Ecto neural progenitor cell (in vitro differentiated cells): ENCODE measurements around the gene BNIPL.

Experiments used
- DNase-seq: peaks from one replicate; pipeline ENCODE4 v3.0.0-alpha.2; 2018; ENCODE audit warnings: low spot score

BNIPL gene

GRCh38 chr1:151058692-151059091 lies 22.3 kb downstream of the BNIPL start:
- no peak for DNase-seq

DNA sequence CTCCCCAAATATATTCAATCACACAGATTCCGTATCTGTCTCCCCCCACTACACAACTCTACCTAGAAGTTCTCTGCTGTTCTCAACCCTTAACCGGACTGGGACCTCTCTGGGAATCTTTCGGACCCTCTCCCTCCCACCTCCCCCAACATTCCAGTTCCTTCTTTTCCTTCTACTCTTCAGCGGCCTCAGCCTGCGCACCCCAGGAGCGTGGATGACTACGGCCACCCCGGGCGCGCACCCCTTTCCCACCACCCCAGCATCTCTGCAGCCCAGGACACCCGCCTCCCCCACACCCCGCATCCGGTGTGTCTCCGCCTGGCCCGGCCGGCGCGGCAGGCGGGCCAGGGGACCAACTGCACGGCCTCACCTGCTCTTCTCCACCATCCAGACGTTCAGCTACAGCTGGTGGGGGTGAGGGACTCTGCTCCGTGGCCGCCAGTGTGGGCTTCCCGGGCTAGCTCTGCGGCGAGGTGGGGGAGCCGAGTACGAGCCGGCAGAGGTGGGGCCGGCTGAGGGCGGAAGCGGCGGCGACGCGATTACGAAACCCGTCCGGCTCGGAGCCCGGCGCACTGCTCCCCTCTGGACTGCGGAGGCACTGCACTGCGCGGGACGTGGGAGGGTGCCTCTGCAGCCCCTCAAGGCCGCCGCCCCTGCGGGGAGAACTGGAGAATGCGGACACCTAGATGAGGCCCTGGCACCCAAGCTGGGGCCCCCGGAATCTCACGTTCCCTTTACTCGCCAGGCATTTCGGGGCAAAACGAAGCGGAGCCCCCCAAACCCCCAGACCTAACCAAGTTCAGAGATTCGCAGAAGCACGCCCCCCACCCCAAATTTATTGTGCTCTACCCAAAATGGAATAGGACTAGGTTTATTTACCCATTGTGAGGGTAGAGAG lies 23.0 kb downstream of the BNIPL start, which contains the start of gene CDC42SE1:
TSS of gene CDC42SE1 (minus strand) at position 514 of the 898 bp plus-strand sequence. CDS start 3,892 bp downstream, outside the sequence.
- peak; percentile 90 for DNase-seq

DNA sequence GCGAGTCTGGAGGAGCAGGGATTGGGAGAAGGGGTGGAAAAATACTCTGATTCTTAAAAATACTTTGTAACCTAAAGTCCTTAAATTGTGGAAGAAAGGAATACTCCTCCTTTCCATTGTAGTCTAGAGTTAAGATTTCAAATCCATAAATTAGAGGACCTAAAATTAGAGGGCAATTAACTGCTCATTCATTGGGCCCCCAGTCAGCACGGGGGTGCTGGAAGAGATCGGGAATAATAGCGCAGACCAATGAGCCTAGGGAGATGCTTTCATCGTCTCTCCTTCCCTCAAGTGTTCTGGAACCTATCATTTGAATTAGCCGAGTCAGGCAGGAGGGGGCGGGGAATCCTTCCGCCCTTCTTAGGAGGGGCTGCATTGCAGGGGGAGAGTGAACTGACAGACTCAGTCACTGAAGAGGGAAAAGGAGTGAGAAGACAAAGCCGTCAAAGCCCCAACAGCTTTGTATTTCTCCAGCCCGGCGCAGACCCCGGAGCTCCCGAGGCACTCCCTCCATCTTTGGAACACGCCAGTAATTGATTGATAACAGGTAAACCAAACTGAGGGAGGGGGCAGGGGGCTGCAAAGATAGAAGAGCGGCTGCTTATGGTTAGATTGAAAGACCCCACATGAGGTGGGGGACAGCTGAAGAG lies 23.7 kb downstream of the BNIPL start, which contains the start of gene MLLT11:
TSS of gene MLLT11 (plus strand) at position 391 of the 650 bp plus-strand sequence. CDS start 6,828 bp downstream, outside the sequence.
- peak; percentile 86 for DNase-seq

- DNase-seq, result no peak
These were observed 24.5 kb downstream of the BNIPL start for GRCh38 chr1:151060657-151061421.

DNA sequence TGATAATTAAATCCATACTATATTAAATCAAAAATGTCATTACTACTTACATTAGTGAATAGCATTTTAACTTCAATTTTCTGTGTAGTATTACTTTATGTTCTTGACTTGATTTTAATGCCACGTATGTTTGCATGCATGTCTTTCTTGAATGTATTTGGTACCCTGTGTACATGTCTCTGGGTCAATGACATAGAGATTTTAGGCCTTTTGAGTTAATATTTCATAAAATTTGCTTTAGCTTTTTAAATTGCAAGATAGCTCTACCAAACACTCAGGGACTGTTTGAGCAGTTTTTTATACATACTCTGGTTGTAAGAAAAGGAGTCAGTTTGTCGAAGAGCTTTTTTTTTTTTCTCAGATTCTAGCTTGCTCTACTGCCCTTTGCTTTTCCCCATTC lies 25.3 kb downstream of the BNIPL start:
- DNase-seq, result no peak

DNA sequence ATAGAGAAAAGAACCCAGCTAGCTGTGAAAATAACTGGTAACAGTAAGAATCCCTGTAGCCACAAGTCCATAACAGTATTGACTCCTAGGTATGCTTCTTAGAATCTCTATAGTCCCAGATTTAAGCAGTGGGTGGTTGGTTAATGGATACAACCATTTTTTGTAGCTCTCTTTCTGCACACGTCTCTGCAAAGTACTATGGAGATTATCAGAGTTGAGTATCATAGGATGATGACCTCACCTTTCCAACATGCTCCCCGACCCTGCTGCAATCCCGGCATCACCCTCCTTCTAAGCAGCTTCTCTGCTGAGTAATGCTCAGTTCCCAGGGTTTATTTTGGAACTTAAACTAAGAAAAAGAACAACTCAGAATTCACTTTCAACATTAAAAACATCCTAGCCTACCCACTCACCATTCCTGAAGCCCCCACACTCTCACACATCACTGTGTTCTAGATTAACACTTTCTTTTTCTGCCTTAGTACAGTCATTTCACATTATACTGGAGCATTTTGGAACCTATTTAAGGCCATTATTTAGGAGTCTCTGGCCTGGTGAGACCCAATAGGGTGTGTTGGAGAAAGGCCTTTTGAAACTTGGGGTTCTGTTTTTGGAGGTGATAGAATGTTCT lies 26.5 kb downstream of the BNIPL start:
- no peak for DNase-seq

DNA sequence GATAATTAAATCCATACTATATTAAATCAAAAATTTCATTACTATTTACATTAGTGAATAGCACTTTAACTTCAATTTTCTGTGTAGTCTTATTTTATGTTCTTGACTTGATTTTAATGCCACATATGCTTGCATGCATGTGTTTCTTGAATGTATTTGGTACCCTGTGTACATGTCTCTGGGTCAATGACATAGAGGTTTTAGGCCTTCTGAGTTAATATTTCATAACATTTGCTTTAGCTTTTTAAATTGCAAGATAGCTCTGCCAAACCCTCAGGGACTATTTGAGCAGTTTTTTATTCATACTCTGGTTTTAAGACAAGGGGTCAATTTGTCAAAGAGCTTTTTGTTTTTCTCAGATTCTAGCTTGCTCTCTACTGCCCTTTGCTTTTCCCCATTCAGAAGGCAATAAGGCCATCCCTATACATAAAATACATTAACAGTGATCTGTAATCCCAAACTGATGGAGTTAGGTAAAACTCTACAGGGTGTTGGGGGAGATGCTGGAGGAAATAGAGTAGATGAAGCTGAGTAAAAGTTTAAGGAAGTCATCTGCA lies 28.8 kb downstream of the BNIPL start:
- no peak for DNase-seq

DNA sequence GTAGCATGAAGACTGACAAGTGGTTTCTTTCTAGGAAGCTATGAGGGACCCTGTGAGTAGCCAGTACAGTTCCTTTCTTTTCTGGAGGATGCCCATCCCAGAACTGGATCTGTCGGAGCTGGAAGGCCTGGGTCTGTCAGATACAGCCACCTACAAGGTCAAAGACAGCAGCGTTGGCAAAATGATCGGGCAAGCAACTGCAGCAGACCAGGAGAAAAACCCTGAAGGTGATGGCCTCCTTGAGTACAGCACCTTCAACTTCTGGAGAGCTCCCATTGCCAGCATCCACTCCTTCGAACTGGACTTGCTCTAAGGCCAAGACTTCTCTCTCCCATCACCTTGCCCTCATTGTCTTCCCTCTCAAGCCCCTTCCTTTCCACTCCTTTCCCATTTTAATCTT lies 30.8 kb downstream of the BNIPL start:
- no peak for DNase-seq

DNA sequence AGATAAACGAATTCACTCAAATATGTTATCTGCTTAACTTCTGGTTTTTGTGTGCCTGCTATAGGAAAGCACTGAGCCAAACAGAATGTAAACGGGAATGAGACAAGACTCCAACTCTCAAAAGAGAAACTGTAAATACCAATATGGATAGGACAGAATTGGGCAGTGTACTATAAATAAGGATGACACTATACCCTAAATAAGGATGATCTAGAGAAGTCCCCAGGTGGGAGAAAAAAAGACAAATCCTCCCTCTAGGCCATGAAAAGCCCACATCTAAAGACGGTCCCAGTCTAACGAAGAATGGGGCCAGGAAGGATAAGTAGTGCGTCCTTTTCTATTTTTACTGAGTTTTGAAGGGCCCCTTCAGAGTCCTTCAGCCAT lies 32.7 kb downstream of the BNIPL start:
- no peak for DNase-seq

DNA sequence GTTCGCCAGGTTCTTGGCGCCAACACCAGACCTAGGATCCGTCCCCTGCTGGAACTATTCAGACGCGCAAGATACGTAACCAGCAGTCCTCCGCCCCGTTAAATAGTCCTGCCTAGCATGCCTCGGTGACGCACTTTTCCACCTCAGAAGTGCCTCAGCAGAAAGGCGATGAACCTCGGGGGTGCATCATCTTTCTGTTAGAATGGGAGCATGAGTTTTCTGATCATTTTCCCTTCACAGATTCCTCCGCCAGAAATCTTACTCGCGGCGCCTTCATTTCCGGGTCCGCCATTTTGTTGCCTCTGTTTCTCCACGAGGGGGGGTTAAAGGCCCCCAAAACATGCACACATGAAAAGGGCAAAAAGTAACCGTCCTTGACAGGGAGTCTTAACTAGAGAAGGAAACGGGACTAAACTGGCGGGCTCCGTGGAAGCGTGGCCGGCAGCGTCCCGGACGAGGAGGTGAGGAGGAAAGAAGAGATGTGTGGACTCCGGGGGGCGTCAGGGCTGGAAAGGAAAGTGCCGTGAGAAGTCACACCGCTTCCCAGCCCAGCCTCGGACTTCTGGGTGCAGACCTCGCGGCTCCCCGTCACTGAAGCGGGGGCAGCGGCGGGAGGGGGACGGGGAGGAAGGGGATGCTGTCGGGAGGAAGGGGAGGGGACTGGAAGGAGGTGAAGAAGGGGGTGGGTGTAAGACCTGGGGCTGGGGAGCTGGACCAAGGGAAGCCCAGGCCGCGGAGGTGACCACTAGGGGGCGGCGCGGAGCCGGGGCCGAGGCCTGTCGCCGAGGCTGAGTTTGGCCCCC lies 34.3 kb downstream of the BNIPL start, which contains the start of gene GABPB2:
TSS of gene GABPB2 (plus strand) at position 288 of the 803 bp plus-strand sequence. CDS start 17,429 bp downstream, outside the sequence.
- DNase-seq, result peak; percentile 93

DNA sequence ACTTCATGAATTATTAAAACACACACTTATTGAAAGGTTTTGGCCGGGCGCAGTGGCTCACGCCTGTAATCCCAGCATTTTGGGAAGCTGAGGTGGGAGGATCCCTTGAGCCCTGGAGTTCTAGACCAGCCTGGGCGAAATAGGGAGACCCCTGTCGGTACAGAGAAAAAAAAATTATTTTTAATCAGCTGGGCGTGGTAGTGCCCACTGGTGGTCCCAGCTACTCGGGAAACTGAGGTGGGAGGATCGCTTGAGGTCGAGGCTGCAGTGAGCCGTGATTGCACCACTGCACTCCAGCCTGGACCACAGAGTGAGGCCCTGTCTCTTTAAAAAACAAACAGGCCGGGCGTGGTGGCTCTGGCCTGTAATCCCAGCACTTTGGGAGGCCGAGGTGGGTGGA lies 35.8 kb downstream of the BNIPL start:
- no peak for DNase-seq

DNA sequence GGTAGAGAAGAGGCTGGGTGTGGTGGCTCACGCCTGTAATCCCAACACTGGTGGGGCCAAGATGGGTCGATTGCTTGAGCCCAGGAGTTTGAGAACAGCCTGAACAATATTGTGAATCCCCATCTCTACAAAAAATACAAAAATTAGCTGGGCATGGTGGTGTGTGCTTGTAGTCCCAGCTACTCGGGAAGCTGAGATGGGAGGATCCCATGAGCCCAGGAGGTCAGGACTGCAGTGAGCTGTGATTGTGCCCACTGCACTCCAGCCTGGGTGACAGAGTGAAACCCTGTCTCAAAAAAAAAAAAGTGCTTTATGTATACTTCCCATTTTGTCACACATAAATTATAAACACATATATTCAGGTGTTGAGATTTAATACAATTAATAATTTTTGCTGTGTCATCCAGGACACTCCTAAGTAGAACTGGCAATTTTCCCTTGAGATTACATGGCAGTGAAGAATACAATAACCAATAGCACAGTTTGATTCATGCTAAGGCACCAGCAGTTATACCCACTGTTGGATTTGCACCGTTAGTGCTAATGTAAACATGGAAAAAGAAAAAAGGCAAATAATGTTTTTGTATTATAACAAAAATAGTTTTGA lies 49.7 kb downstream of the BNIPL start:
- DNase-seq, result no peak
